ENCODE measurements around the gene NCL. TPM values are rescaled to one million over a fixed set of nuclear protein-coding genes. Genes with fewer than 3 reads are reported as not detected.
A peak's percentile ranks its signal among the peaks of the same experiment; 100 is the strongest.
"Not testable (repeated sequence)": the region's sequence is repeated elsewhere in the genome, so short reads cannot be mapped to it uniquely, and the experiment has no call there.

The NCL gene
- total RNA-seq, 1 donor from 2014 or later, result 110 TPM

DNA sequence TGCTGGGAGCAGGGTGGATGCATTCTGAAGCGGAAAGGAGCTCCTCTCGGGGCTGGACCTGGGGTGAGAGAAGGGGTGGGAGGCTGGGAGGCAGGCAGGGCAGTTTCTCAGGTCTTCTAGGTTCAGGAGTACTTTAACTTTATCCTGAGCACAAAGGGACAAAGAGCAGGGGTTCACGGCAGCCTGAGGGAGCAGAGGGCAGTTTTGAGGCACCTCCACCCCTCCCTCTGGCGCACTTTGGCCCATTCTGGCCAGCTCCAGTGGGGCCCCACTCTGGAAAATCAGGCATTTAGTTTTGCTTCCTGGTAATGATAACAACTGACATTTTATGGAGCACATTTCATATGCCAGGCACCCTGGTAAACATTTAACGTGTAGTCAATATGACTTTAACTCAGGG is 54.5 kb downstream of the NCL start:
- no peaks in the 10 kb centered on the region for H3K36me3 ChIP-seq (ENCODE audit: control insufficient read depth in 3 of 3, insufficient read depth in 3 of 3, low read length in 3 of 3)
- peaks cover 5 to 15% (median 5%) of the 10 kb centered on the region in 3 donors for H3K4me1 ChIP-seq (ENCODE audit: control insufficient read depth in 3 of 3, insufficient read depth in 3 of 3, low read length in 3 of 3)
- H3K4me3 ChIP-seq (ENCODE audit: low read length in 3 of 3), result no peak overlapping the region
- peaks cover under 1 to 15% (median 11%) of the 10 kb centered on the region in 3 donors for H3K27me3 ChIP-seq (ENCODE audit: control insufficient read depth in 3 of 3, insufficient read depth in 3 of 3, low read length in 3 of 3)
- H3K9me3 ChIP-seq (ENCODE audit: control insufficient read depth in 3 of 3, low read length in 3 of 3), result no peaks in the 10 kb centered on the region
- H3K9ac ChIP-seq (ENCODE audit: low read depth in 1 of 3, low read length in 3 of 3), result no peak overlapping the region
- no peak overlapping the region for H3K27ac ChIP-seq (ENCODE audit: low read depth, low read length)

DNA sequence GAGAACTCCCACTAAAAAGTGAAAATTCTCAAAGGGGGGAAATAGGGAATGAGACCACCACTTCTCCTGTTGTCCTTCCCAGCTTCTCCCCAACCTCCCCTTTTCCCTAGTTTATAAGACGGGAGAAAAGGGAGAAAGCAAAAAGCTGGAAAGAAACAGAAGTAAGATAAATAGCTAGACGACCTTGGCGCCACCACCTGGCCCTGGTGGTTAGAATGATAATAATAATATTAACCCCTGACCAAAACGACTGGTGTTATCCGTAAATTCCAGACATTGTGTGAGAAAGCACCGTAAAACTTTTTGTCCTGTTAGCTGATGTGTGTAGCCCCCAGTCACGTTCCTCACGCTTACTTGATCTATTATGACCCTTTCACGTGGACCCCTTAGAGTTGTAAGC is 56.0 kb downstream of the NCL start:
- not testable (repeated sequence) for H3K9ac ChIP-seq (ENCODE audit: low read depth in 1 of 3, low read length in 3 of 3); H3K36me3 ChIP-seq (ENCODE audit: control insufficient read depth in 3 of 3, insufficient read depth in 3 of 3, low read length in 3 of 3)
- peaks cover 5 to 15% (median 5%) of the 10 kb centered on the region in 3 donors for H3K4me1 ChIP-seq (ENCODE audit: control insufficient read depth in 3 of 3, insufficient read depth in 3 of 3, low read length in 3 of 3)

DNA sequence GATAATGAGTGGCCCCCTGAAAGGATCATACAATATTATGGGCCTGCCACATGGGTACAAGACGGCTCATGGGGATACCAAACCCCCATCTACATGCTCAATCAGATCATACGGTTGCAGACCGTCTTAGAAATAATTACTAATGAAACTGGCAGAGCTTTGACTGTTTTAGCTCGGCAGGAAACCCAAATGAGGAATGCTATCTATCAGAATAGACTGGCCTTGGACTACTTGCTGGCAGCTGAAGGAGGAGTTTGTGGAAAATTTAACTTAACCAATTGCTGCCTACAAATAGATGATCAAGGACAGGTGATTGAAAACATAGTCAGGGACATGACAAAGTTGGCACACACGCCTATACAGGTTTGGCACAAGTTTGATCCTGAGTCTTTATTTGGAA is 56.6 kb downstream of the NCL start:
- not testable (repeated sequence) for H3K4me3 ChIP-seq (ENCODE audit: low read length in 3 of 3); H3K9me3 ChIP-seq (ENCODE audit: control insufficient read depth in 3 of 3, low read length in 3 of 3); H3K36me3 ChIP-seq (ENCODE audit: control insufficient read depth in 3 of 3, insufficient read depth in 3 of 3, low read length in 3 of 3); H3K27me3 ChIP-seq (ENCODE audit: control insufficient read depth in 3 of 3, insufficient read depth in 3 of 3, low read length in 3 of 3); H3K9ac ChIP-seq (ENCODE audit: low read depth in 1 of 3, low read length in 3 of 3); H3K27ac ChIP-seq (ENCODE audit: low read depth, low read length)
- peaks cover 4 to 12% (median 5%) of the 10 kb centered on the region in 3 donors for H3K4me1 ChIP-seq (ENCODE audit: control insufficient read depth in 3 of 3, insufficient read depth in 3 of 3, low read length in 3 of 3)

More for the DNA sequence above, 56.0 kb downstream of the NCL start:
- not testable (repeated sequence) for H3K27me3 ChIP-seq (ENCODE audit: control insufficient read depth in 3 of 3, insufficient read depth in 3 of 3, low read length in 3 of 3); H3K4me3 ChIP-seq (ENCODE audit: low read length in 3 of 3); H3K9me3 ChIP-seq (ENCODE audit: control insufficient read depth in 3 of 3, low read length in 3 of 3); H3K27ac ChIP-seq (ENCODE audit: low read depth, low read length)

DNA sequence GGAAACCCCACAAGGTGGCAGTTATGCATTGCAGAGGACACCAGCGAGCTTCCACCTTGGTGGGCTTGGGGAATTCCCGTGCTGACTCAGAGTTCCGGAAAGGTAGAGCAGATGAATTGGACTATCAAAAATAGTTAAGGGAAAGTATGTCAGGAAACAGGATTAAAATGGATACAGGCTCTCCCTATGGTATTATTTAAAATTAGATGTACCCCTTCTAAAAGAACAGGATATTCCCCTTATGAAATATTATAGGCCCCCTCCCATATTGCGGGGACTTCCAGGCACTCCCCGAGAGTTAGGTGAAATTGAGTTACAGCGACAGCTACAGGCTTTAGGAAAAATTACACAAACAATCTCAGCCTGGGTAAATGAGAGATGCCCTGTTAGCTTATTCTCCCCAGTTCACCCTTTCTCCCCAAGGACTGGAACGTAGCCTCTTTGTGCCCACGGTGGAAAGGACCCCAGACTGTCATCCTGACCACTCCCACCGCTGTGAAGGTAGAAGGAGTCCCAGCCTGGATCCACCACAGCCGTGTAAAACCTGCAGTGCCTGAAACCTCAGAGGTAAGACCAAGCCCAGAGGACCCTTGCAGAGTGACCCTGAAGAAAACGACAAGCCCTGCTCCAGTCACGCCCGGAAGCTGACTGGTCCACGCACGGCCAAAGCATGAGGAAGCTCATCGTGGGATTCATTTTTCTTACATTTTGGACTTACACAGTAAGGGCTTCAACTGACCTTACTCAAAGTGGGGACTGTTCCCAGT is 58.5 kb downstream of the NCL start:
- H3K27ac ChIP-seq (ENCODE audit: low read depth, low read length); H3K9ac ChIP-seq (ENCODE audit: low read depth in 1 of 3, low read length in 3 of 3): not testable (repeated sequence)

DNA sequence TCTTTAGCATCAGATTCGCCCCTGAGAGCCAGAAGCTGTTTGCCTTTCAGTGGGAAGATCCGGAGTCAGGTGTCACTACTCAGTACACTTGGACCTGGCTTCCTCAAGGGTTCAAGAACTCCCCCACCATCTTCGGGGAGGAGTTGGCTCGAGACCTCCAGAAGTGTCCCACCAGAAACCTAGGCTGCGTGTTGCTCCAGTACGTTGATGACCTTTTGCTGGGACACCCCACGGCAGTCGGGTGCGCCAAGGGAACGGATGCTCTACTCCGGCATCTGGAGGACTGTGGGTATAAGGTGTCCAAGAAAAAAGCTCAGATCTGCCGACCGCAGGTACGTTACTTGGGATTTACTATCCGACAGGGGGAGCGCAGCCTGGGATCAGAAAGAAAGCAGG is 60.1 kb downstream of the NCL start:
- peaks cover 7 to 11% (median 8%) of the 10 kb centered on the region in 3 donors for H3K4me1 ChIP-seq (ENCODE audit: control insufficient read depth in 3 of 3, insufficient read depth in 3 of 3, low read length in 3 of 3)
- H3K9me3 ChIP-seq (ENCODE audit: control insufficient read depth in 3 of 3, low read length in 3 of 3); H3K9ac ChIP-seq (ENCODE audit: low read depth in 1 of 3, low read length in 3 of 3); H3K27ac ChIP-seq (ENCODE audit: low read depth, low read length); H3K36me3 ChIP-seq (ENCODE audit: control insufficient read depth in 3 of 3, insufficient read depth in 3 of 3, low read length in 3 of 3); H3K4me3 ChIP-seq (ENCODE audit: low read length in 3 of 3); H3K27me3 ChIP-seq (ENCODE audit: control insufficient read depth in 3 of 3, insufficient read depth in 3 of 3, low read length in 3 of 3): not testable (repeated sequence)

More for the DNA sequence above, 58.5 kb downstream of the NCL start:
- H3K4me1 ChIP-seq (ENCODE audit: control insufficient read depth in 3 of 3, insufficient read depth in 3 of 3, low read length in 3 of 3); H3K9me3 ChIP-seq (ENCODE audit: control insufficient read depth in 3 of 3, low read length in 3 of 3); H3K27me3 ChIP-seq (ENCODE audit: control insufficient read depth in 3 of 3, insufficient read depth in 3 of 3, low read length in 3 of 3); H3K36me3 ChIP-seq (ENCODE audit: control insufficient read depth in 3 of 3, insufficient read depth in 3 of 3, low read length in 3 of 3); H3K4me3 ChIP-seq (ENCODE audit: low read length in 3 of 3): not testable (repeated sequence)

Small RNAs within 50 kb of the gene (small RNA-seq; reads per million reads assigned to genes)
- gene RNU2-22P (0.07 reads per million), gene SNORA75 (11.2 reads per million, percentile 92 among the genes with 10 or more reads in this experiment), gene SNORD20 (not detected), gene SNORD82 (1,986 reads per million, percentile 99 among the genes with 10 or more reads in this experiment)

Other genes with a start within 250 kb of the NCL start
- 0.52 TPM for gene B3GNT7, start 68.8 kb downstream of the NCL start, total RNA-seq
- 0.52 TPM for gene NMUR1, start 66.0 kb upstream of the NCL start, total RNA-seq
- not detected for gene TEX44, start 128.4 kb upstream of the NCL start, total RNA-seq
- 422 TPM for gene PTMA, start 244.0 kb upstream of the NCL start, total RNA-seq